GM12873 (cell line): ENCODE measurements around the gene UBASH3B.

Source experiments
- TF ChIP-seq, protein P1 (sequence below): IDR thresholded peaks from 2 replicates; pipeline ENCODE4 v1.5.1; 2012; ENCODE audit warnings: low read depth, mild to moderate bottlenecking, moderate library complexity, low read length, control low read depth; ENCODE audit not compliant: insufficient read depth; ENCODE audit errors: missing control alignments

The UBASH3B gene

DNA sequence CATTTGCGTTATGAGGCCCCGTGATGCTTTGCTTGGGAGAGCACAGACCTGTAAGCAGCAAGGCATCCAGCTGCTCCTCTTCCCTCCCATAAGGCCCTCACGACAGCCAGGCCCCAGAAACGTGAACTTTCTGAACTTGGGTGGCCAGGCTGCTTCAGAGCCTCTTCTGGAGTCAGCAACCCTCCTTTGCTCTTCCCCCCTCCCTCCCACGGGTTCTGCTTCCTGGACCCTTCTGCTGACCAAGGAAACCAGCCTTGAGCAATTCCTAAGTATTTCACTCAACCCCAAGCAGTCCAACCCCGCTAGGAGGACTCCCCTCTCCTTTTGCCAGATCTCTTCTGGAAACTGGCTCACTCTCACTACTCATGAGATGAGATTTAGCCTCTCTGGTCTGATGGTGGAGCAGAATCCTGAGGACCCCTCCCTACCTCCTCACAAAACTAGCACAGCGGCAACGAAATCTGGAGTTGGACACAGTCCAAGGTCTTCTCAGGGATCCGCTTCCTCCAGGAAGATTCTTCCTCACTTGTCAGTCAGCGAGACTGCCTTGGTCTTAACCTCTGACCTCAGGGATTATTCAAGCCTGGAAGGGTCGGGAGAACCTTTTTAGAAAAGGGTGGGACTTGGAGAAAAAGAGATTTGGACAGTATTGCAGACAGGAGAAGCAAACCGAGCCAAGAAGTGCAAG, 86.2 kb downstream of the UBASH3B start:
- TF ChIP-seq, protein P1, sequence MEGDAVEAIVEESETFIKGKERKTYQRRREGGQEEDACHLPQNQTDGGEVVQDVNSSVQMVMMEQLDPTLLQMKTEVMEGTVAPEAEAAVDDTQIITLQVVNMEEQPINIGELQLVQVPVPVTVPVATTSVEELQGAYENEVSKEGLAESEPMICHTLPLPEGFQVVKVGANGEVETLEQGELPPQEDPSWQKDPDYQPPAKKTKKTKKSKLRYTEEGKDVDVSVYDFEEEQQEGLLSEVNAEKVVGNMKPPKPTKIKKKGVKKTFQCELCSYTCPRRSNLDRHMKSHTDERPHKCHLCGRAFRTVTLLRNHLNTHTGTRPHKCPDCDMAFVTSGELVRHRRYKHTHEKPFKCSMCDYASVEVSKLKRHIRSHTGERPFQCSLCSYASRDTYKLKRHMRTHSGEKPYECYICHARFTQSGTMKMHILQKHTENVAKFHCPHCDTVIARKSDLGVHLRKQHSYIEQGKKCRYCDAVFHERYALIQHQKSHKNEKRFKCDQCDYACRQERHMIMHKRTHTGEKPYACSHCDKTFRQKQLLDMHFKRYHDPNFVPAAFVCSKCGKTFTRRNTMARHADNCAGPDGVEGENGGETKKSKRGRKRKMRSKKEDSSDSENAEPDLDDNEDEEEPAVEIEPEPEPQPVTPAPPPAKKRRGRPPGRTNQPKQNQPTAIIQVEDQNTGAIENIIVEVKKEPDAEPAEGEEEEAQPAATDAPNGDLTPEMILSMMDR: no peak

GRCh38 chr11:122742301-122743018, 86.9 kb downstream of the UBASH3B start:
- TF ChIP-seq, protein P1: no peak

GRCh38 chr11:122743097-122743741, 87.7 kb downstream of the UBASH3B start:
- TF ChIP-seq, protein P1: no peak

DNA sequence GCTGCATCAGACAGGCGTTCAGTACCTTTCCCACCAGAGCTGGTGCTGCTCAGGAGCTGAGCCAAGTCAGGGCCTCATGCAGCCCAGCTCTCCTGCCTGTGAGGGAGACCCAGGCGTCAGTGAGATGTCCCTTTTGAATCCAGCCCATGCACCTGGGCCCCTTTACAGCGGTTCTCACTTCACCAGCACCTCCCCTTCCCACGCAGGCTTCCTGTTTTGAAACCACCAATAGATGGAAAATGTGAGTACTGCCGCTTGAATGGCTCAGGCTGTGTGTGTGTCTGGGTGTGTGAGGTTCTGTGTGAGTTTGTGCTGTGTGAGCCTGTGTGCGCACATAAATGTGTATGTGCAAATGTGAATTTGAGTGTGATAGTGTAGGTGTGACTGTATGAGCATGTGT, 88.4 kb downstream of the UBASH3B start:
- TF ChIP-seq, protein P1: no peak

DNA sequence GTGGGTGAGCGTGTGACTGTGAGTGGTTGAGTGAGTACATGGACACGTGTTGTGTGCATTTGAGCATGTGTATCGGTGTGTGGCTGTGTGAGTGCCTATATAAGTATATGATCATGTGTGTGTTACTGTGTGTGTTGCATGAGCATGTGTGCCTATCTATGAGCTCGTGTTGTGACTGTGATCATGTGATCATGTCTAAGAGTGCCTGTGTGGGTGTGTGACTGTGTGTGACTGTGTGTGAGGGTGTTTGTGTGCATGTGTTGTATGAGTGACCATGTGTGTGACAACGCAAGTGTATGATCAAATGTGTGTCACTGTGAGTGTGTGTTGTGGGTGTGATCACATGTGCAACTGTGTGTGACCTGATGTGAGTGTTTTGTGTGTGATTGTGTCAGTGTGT, 88.8 kb downstream of the UBASH3B start:
- TF ChIP-seq, protein P1: no peak

DNA sequence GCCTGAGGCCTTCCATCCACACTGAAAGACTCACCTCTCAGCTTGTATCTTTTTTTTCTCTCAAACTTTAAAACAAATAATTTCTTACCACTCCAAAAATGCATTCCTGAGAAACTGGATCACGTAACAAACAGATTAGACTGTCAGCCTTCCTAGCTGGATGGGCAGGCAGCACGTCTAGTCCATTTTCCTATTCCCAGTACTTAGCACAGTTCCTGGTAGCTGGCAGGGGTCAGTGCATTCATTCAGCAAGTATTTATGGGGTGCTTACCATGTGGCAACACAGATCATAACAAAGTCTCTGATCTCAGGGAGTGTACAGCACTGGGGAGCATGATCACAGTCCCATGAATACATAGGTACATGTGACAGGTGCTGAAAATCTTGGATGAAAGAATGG, 89.6 kb downstream of the UBASH3B start:
- TF ChIP-seq, protein P1: no peak

GRCh38 chr11:122746050-122746478, 90.5 kb downstream of the UBASH3B start:
- TF ChIP-seq, protein P1: no peak
